ENCODE results near the gene KCNMA1.

- TF ChIP-seq, protein P1, sequence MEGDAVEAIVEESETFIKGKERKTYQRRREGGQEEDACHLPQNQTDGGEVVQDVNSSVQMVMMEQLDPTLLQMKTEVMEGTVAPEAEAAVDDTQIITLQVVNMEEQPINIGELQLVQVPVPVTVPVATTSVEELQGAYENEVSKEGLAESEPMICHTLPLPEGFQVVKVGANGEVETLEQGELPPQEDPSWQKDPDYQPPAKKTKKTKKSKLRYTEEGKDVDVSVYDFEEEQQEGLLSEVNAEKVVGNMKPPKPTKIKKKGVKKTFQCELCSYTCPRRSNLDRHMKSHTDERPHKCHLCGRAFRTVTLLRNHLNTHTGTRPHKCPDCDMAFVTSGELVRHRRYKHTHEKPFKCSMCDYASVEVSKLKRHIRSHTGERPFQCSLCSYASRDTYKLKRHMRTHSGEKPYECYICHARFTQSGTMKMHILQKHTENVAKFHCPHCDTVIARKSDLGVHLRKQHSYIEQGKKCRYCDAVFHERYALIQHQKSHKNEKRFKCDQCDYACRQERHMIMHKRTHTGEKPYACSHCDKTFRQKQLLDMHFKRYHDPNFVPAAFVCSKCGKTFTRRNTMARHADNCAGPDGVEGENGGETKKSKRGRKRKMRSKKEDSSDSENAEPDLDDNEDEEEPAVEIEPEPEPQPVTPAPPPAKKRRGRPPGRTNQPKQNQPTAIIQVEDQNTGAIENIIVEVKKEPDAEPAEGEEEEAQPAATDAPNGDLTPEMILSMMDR (IDR thresholded peaks at IDR 0.05): no peak
- no peak for TF ChIP-seq ZFX (IDR thresholded peaks at IDR 0.05; ENCODE audit: borderline replicate concordance)
Measured at GRCh38 chr10:77056650-77057049, 581.0 kb downstream of the KCNMA1 start.

Data from 22Rv1 (cell line).